ENCODE results near the gene MOSMO. TPM values are rescaled to one million over a fixed set of nuclear protein-coding genes. Genes with fewer than 3 reads are reported as not detected.

MOSMO gene
- total and polyA plus RNA-seq, 2 of the 13 experiments (the other 11 are each of a cell fraction or from before 2014, with no cell fraction given): 26.7 to 32.6 TPM

GRCh38 chr16:22099256-22099975 is 91.5 kb downstream of the MOSMO start (continued):
- no peak for TF ChIP-seq PRDM15 (CRISPR knock-in tag; IDR thresholded peaks at IDR 0.05)
- TF ChIP-seq NCOA1 (CRISPR knock-in tag; IDR thresholded peaks at IDR 0.05): no peak
- no peak for TF ChIP-seq KLF11 (CRISPR knock-in tag; IDR thresholded peaks at IDR 0.05)
- 0 out of 2 replicates have a peak, but pooled peaks have one; percentile 42 for TF ChIP-seq ATF7-NPFF (CRISPR knock-in tag; IDR thresholded peaks at IDR 0.05; ENCODE audit: low read depth)
- TF ChIP-seq ZNF432 (CRISPR knock-in tag; IDR thresholded peaks at IDR 0.05; ENCODE audit: borderline replicate concordance): no peak
- TF ChIP-seq CC2D1A (CRISPR knock-in tag; IDR thresholded peaks at IDR 0.05): 0 out of 2 replicates have a peak, but pooled peaks have one; percentile 7
- TF ChIP-seq SALL2 (CRISPR knock-in tag; IDR thresholded peaks at IDR 0.05): no peak
- no peak for TF ChIP-seq NR1H2 (CRISPR knock-in tag; IDR thresholded peaks at IDR 0.05; ENCODE audit: borderline replicate concordance, low read depth)
- TF ChIP-seq ZNF614 (CRISPR knock-in tag; IDR thresholded peaks at IDR 0.05; ENCODE audit: borderline replicate concordance): no peak
- no peak for TF ChIP-seq TFDP1 (CRISPR knock-in tag; IDR thresholded peaks at IDR 0.05; ENCODE audit: borderline replicate concordance)
- no peak for TF ChIP-seq ZNF136 (CRISPR knock-in tag; IDR thresholded peaks at IDR 0.05; ENCODE audit: low read depth)
- no peak for TF ChIP-seq THRA (CRISPR knock-in tag; IDR thresholded peaks at IDR 0.05; ENCODE audit: borderline replicate concordance)
- TF ChIP-seq ZNF775 (CRISPR knock-in tag; IDR thresholded peaks at IDR 0.05; ENCODE audit: borderline replicate concordance): no peak
- TF ChIP-seq GMEB1 (CRISPR knock-in tag; IDR thresholded peaks at IDR 0.05; ENCODE audit: borderline replicate concordance): no peak
- no peak for TF ChIP-seq DMAP1 (CRISPR knock-in tag; IDR thresholded peaks at IDR 0.05)
- TF ChIP-seq ZNF513 (CRISPR knock-in tag; conservative IDR thresholded peaks at IDR 0.05): no peak
- no peak for TF ChIP-seq HOMEZ (CRISPR knock-in tag; IDR thresholded peaks at IDR 0.05; ENCODE audit: low read depth)

Measured in HepG2 (cell line).